Neural cell (in vitro differentiated cells): ENCODE results near the gene SLC25A48. TPM values are rescaled to one million over a fixed set of nuclear protein-coding genes. Genes with fewer than 3 reads are reported as not detected.
"Not testable (repeated sequence)": the region's sequence is repeated elsewhere in the genome, so short reads cannot be mapped to it uniquely, and the experiment has no call there.

Experiments
- H2AFZ ChIP-seq: fragments of 200-600, 300-800 bp; sonication (generic), shearing (Covaris generic); 2 replicates; pipeline ENCODE4 v1.6.0; 2014; ENCODE audit warnings: low read depth, mild to moderate bottlenecking, antibody characterized with exemption, low read length, moderate library complexity
- H3F3A ChIP-seq: fragments of 200-600 bp; shearing (Covaris generic); 2 replicates; pipeline ENCODE4 v1.6.1; 2016; ENCODE audit warnings: mild to moderate bottlenecking, moderate library complexity, mixed read lengths, antibody characterized with exemption, low read length; ENCODE audit not compliant: insufficient read depth, poor library complexity, severe bottlenecking
- H3K27ac ChIP-seq: fragments of 200-600, 300-800 bp; sonication (generic), shearing (Covaris generic); 2 replicates; pipeline ENCODE4 v1.5.1; 2014; ENCODE audit warnings: mild to moderate bottlenecking, low read length, moderate library complexity
- H3K27me3 ChIP-seq: fragments of 300-800, 200-600 bp; sonication (generic), shearing (Covaris generic); 2 replicates; pipeline ENCODE4 v1.6.0; 2014; ENCODE audit warnings: mild to moderate bottlenecking, low read depth, low read length, moderate library complexity; ENCODE audit not compliant: insufficient read depth
- H3K36me3 ChIP-seq: fragments of 300-800, 200-600 bp; sonication (generic), shearing (Covaris generic); 2 replicates; pipeline ENCODE4 v1.5.1; 2014; ENCODE audit warnings: mild to moderate bottlenecking, antibody characterized with exemption, low read length, moderate library complexity; ENCODE audit not compliant: insufficient read depth
- H3K4me2 ChIP-seq: fragments of 300-800, 200-600 bp; sonication (generic), shearing (Covaris generic); 2 replicates; pipeline ENCODE4 v1.6.0; 2014; ENCODE audit warnings: mild to moderate bottlenecking, low read length
- H3K4me3 ChIP-seq: fragments of 300-800, 200-600 bp; sonication (generic), shearing (Covaris generic); 2 replicates; pipeline ENCODE4 v1.5.1; 2014; ENCODE audit warnings: mild to moderate bottlenecking, low read length, moderate library complexity
- H3K79me2 ChIP-seq: fragments of 200-600 bp; shearing (Covaris generic); replicated peaks from 2 replicates; pipeline ENCODE4 v1.6.0; 2014; ENCODE audit warnings: mild to moderate bottlenecking, low read length, moderate library complexity; ENCODE audit not compliant: insufficient read depth
- H3K9ac ChIP-seq: fragments of 300-800, 200-600 bp; sonication (generic), shearing (Covaris generic); 2 replicates; pipeline ENCODE4 v1.6.1; 2016; ENCODE audit warnings: mild to moderate bottlenecking, low read length, mixed read lengths
- H3K9me2 ChIP-seq: fragments of 200-600 bp; shearing (Covaris generic); 2 replicates; pipeline ENCODE4 v1.6.1; 2016; ENCODE audit warnings: mild to moderate bottlenecking, low read length, mixed read lengths; ENCODE audit not compliant: insufficient read depth
- H3K9me3 ChIP-seq: fragments of 200-600, 300-800 bp; sonication (generic), shearing (Covaris generic); 2 replicates; pipeline ENCODE4 v1.6.1; 2016; ENCODE audit warnings: mild to moderate bottlenecking, mixed run types, low read length, moderate library complexity, mixed read lengths
- H4K20me1 ChIP-seq: fragments of 200-600 bp; shearing (Covaris generic); 2 replicates; pipeline ENCODE4 v1.6.1; 2016; ENCODE audit warnings: mild to moderate bottlenecking, mixed run types; ENCODE audit not compliant: insufficient read depth
- CTCF ChIP-seq: fragments of 450-650 bp; IDR thresholded peaks from 2 replicates; pipeline ENCODE4 v1.5.1; 2014; ENCODE audit warnings: antibody characterized with exemption, mild to moderate bottlenecking, moderate library complexity; ENCODE audit not compliant: poor library complexity, severe bottlenecking
- EP300 ChIP-seq: fragments of 450-650 bp; conservative IDR thresholded peaks from 2 replicates; pipeline ENCODE4 v1.6.1; 2014; ENCODE audit warnings: antibody characterized with exemption, mild to moderate bottlenecking, moderate library complexity; ENCODE audit not compliant: poor library complexity, severe bottlenecking
- EZH2 ChIP-seq: fragments of 200-600, 300-800 bp; shearing (Covaris generic), sonication (generic); IDR thresholded peaks from 2 replicates; pipeline ENCODE4 v1.6.1; 2014; ENCODE audit warnings: antibody characterized with exemption, low read length, borderline replicate concordance, mild to moderate bottlenecking; ENCODE audit not compliant: insufficient read depth, poor library complexity, severe bottlenecking
- MXI1 ChIP-seq: fragments of 450-650 bp; conservative IDR thresholded peaks from 2 replicates; pipeline ENCODE4 v1.6.1; 2014; ENCODE audit warnings: antibody characterized with exemption, mild to moderate bottlenecking; ENCODE audit not compliant: poor library complexity, severe bottlenecking
- POLR2AphosphoS5 ChIP-seq: IDR thresholded peaks from 2 replicates; pipeline ENCODE4 v1.6.1; 2012
- RAD21 ChIP-seq: fragments of 450-650 bp; conservative IDR thresholded peaks from 2 replicates; pipeline ENCODE4 v1.6.1; 2014; ENCODE audit warnings: antibody characterized with exemption, mild to moderate bottlenecking, moderate library complexity
- REST ChIP-seq: IDR thresholded peaks from 2 replicates; pipeline ENCODE4 v1.6.1; 2012; ENCODE audit warnings: borderline replicate concordance
- SMC3 ChIP-seq: fragments of 450-650 bp; conservative IDR thresholded peaks from 2 replicates; pipeline ENCODE4 v1.6.1; 2014; ENCODE audit warnings: antibody characterized with exemption, mild to moderate bottlenecking, moderate library complexity; ENCODE audit not compliant: poor library complexity
- TAF1 ChIP-seq: IDR thresholded peaks from 2 replicates; pipeline ENCODE4 v1.6.1; 2012; ENCODE audit warnings: low read depth
- polyA plus RNA-seq: library from polyadenylated mRNA; depleted of rRNA; stranded (reverse); fragments of >200 nt; gene quantifications from 2 replicates; pipeline ENCODE4 v1.2.3, GENCODE V29; 2014

SLC25A48 gene
- polyA plus RNA-seq, 1 donor from 2014 or later, result 1.0 TPM

- Histone ChIP-seq H3K36me3 (no peaks in the 10 kb centered on the region), H3K4me2 (no peak overlapping the region), H4K20me1 (no peaks in the 10 kb centered on the region), H3K79me2 (no peaks in the 10 kb centered on the region), H3F3A (no peaks in the 10 kb centered on the region), H3K27me3 (peaks cover 51% of the 10 kb centered on the region), H2AFZ (no peak overlapping the region), H3K9ac (no peak overlapping the region), H3K4me3 (no peak overlapping the region), H3K9me2 (no peaks in the 10 kb centered on the region), H3K27ac (no peak overlapping the region), H3K9me3 (no peaks in the 10 kb centered on the region)
- TF ChIP-seq MXI1, result no peak
- TF ChIP-seq SMC3, result no peak
- no peak for TF ChIP-seq POLR2AphosphoS5
- no peak for TF ChIP-seq REST
- TF ChIP-seq EZH2, result no peak
- TF ChIP-seq CTCF, result no peak
- no peak for TF ChIP-seq TAF1
- no peak for TF ChIP-seq RAD21
- no peak for TF ChIP-seq EP300
Measured at GRCh38 chr5:135835766-135836165, 1.3 kb downstream of the SLC25A48 start.

- peaks cover 37% of the 10 kb centered on the region for H3K27me3 ChIP-seq
- not testable (repeated sequence) for H3K9me3 ChIP-seq, H3K36me3 ChIP-seq, H3K9me2 ChIP-seq, H3K9ac ChIP-seq, H3K4me3 ChIP-seq, H2AFZ ChIP-seq, H3F3A ChIP-seq, H3K79me2 ChIP-seq, H4K20me1 ChIP-seq, H3K27ac ChIP-seq, H3K4me2 ChIP-seq
Measured at GRCh38 chr5:135838395-135838794, 3.9 kb downstream of the SLC25A48 start.

- Histone ChIP-seq H3K9me2 (no peaks in the 10 kb centered on the region), H3K79me2 (no peaks in the 10 kb centered on the region), H3K36me3 (no peaks in the 10 kb centered on the region), H3K9ac (no peak overlapping the region), H3K27ac (no peak overlapping the region), H3F3A (no peaks in the 10 kb centered on the region), H3K4me2 (no peak overlapping the region), H3K4me3 (no peak overlapping the region), H3K27me3 (peaks cover 26% of the 10 kb centered on the region), H2AFZ (no peak overlapping the region), H4K20me1 (no peaks in the 10 kb centered on the region), H3K9me3 (no peaks in the 10 kb centered on the region)
- TF ChIP-seq REST (no peak), EZH2 (no peak), EP300 (no peak), TAF1 (no peak), CTCF (no peak), SMC3 (no peak), RAD21 (no peak), MXI1 (no peak), POLR2AphosphoS5 (no peak)
Measured at GRCh38 chr5:135839566-135839965, 5.1 kb downstream of the SLC25A48 start.
